Panc1 (cell line): ENCODE results near the gene RNPS1. TPM values are rescaled to one million over a fixed set of nuclear protein-coding genes. Genes with fewer than 3 reads are reported as not detected.

ENCODE experiments used
- ATAC-seq: fragments of 200-7000 bp; cut with Tn5 transposase; 2 replicates; pipeline ENCODE4 v1.9.1; 2020; ENCODE audit warnings: mild to moderate bottlenecking, moderate library complexity
- BruUV-seq: library from RNA; stranded (reverse); fragments of 400-500 nt; replicated peaks from 2 replicates; lab custom pipeline; 2021; lab: Mats Ljungman, UMichigan
- CTCF ChIA-PET: fragments of 300-600 bp; sonication (Branson Sonifier 250); formaldehyde crosslinking; loops from one replicate; lab custom pipeline; 2022; ENCODE audit warnings: antibody characterized with exemption; lab: Charles Lee
- POLR2A ChIA-PET: fragments of 300-600 bp; sonication (Branson Sonifier 250); formaldehyde crosslinking; loops from one replicate; lab custom pipeline; 2022; ENCODE audit warnings: antibody characterized with exemption; lab: Charles Lee
- DNase-seq: peaks from one replicate; pipeline ENCODE4 v3.0.0-alpha.2; 2010; ENCODE audit warnings: low read depth, low spot score
- H3K27ac ChIP-seq: 2 replicates; pipeline ENCODE4 v1.5.1; 2011; ENCODE audit warnings: mild to moderate bottlenecking, low read length, inconsistent platforms
- H3K27me3 ChIP-seq: fragments of 200-500 bp; sonication (Bioruptor generic); 2 replicates; pipeline ENCODE4 v1.6.0; 2014; ENCODE audit warnings: low read length, inconsistent platforms; ENCODE audit not compliant: control insufficient read depth, insufficient read depth
- H3K36me3 ChIP-seq: fragments of 200-500 bp; sonication (Bioruptor generic); 2 replicates; pipeline ENCODE4 v1.5.1; 2014; ENCODE audit warnings: inconsistent platforms, mild to moderate bottlenecking, low read length, moderate library complexity; ENCODE audit not compliant: control insufficient read depth, insufficient read depth
- H3K4me1 ChIP-seq: 2 replicates; pipeline ENCODE4 v1.5.1; 2011; ENCODE audit warnings: inconsistent platforms, mild to moderate bottlenecking, low read length, moderate library complexity; ENCODE audit not compliant: control insufficient read depth, insufficient read depth
- H3K4me3 ChIP-seq, 2 experiments: 2 replicates each; pipeline ENCODE4 v1.5.1; 2011 to 2012; ENCODE audit warnings: low read depth in 2 of 2, low read length in 2 of 2, mild to moderate bottlenecking in 2 of 2, inconsistent platforms in 1 of 2, moderate library complexity in 1 of 2
- H3K9me3 ChIP-seq: fragments of 200-500 bp; sonication (Bioruptor generic); 2 replicates; pipeline ENCODE4 v1.5.1; 2014; ENCODE audit warnings: low read depth, mild to moderate bottlenecking, inconsistent platforms, low read length, moderate library complexity; ENCODE audit not compliant: control insufficient read depth, insufficient read depth
- POLR2AphosphoS5 ChIP-seq: IDR thresholded peaks from 2 replicates; pipeline ENCODE4 v1.6.1; 2012; ENCODE audit warnings: mild to moderate bottlenecking, low read depth, low read length, moderate library complexity
- REST ChIP-seq, 2 experiments: IDR thresholded peaks; 2 replicates each; pipeline ENCODE4 v1.6.1; 2011 to 2012; ENCODE audit warnings: low read depth in 2 of 2, control low read depth in 1 of 2, low read length in 1 of 2, mild to moderate bottlenecking in 1 of 2, moderate library complexity in 1 of 2; ENCODE audit not compliant: insufficient read depth in 1 of 2
- SIN3A ChIP-seq: IDR thresholded peaks from 2 replicates; pipeline ENCODE4 v1.6.1; 2012; ENCODE audit warnings: low read depth, mild to moderate bottlenecking, low read length, moderate library complexity, borderline replicate concordance; ENCODE audit not compliant: insufficient read depth
- TCF7L2 ChIP-seq: IDR thresholded peaks from 2 replicates; pipeline ENCODE4 v1.6.1; 2011; ENCODE audit warnings: mild to moderate bottlenecking, low read depth, low read length, inconsistent platforms
- in situ Hi-C: cut with HindIII; loops from 2 replicates; pipeline ENCODE4 v1.10.0; 2016; ENCODE audit warnings: low sequenced_read_pairs, low pct_unique_long_range_greater_than_20kb
- intact Hi-C: fragments of 100-400 bp; cut with micrococcal nuclease; formaldehyde crosslinking; loops from one replicate; pipeline ENCODE4 v1.10.0; 2022; ENCODE audit not compliant: unreplicated experiment
- total RNA-seq: library from RNA; stranded (reverse); gene quantifications from one replicate; pipeline ENCODE4 v1.2.1, GENCODE V29; 2021; ENCODE audit not compliant: unreplicated experiment
- TF ChIP-seq, protein P1 (sequence below): fragments of 450-650 bp; IDR thresholded peaks from 2 replicates; pipeline ENCODE4 v1.5.1; 2017; ENCODE audit warnings: mild to moderate bottlenecking

Gene RNPS1
- total RNA-seq, 1 experiment from 2014 or later, result 249 TPM

DNA sequence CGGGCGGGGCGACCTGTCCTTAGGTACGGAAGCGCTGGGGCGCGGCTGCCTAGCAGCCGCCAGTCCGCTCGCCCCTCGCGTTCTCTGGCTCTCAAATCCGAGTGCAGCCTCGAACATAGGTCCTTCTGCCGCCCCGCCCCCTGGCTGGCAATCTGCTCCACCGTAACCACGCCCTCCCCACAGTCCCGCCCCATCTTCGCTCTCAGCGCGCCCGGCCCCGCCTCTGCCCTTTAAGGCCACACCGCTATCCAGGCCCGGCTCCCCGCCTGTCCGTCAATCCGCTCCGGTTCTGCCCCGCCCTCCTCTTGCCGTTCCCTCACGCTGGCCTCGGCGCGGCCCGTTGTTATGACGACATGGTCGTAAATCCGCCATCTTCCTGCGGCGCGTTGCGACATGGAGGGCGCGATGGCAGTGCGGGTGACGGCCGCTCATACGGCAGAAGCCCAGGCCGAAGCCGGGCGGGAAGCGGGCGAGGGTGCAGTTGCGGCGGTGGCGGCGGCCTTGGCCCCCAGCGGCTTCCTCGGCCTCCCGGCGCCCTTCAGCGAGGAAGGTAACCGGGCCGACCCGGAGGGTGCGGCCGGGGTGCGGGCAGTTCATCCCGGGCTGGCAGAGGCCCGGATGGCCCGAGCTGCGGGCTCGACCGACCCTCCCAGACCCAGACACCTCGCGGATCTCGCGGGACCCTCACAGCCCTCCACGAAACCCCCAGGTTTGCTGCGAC lies 44.5 kb downstream of the RNPS1 start, which contains the start of gene E4F1:
Gene E4F1, plus strand, starts transcription at position 371 of the 721 bp plus-strand sequence. Its CDS starts 23 bp downstream, at position 394.
- intact Hi-C loops (no loop called here), in situ Hi-C loops (no loop called here)
- peaks cover 3% of the 10 kb centered on the region; the same call in 1 of the 2 replicates for H3K36me3 ChIP-seq
- H3K4me3 ChIP-seq, result peak within 1 kb of the TSS; percentile 95 to 96
- H3K9me3 ChIP-seq, result no peaks in the 10 kb centered on the region
- H3K4me1 ChIP-seq, result peaks cover 16% of the 10 kb centered on the region
- DNase-seq, result peak; percentile 95
- no TSS peak for BruUV-seq
- peak; percentile 97 for ATAC-seq
- peak within 1 kb of the TSS; percentile 76 for H3K27ac ChIP-seq
- CTCF ChIA-PET, result no interaction called here
- TF ChIP-seq, protein P1, sequence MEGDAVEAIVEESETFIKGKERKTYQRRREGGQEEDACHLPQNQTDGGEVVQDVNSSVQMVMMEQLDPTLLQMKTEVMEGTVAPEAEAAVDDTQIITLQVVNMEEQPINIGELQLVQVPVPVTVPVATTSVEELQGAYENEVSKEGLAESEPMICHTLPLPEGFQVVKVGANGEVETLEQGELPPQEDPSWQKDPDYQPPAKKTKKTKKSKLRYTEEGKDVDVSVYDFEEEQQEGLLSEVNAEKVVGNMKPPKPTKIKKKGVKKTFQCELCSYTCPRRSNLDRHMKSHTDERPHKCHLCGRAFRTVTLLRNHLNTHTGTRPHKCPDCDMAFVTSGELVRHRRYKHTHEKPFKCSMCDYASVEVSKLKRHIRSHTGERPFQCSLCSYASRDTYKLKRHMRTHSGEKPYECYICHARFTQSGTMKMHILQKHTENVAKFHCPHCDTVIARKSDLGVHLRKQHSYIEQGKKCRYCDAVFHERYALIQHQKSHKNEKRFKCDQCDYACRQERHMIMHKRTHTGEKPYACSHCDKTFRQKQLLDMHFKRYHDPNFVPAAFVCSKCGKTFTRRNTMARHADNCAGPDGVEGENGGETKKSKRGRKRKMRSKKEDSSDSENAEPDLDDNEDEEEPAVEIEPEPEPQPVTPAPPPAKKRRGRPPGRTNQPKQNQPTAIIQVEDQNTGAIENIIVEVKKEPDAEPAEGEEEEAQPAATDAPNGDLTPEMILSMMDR, result no peak
- TF ChIP-seq TCF7L2 (0 out of 2 replicates have a peak, but pooled peaks have one; percentile 15), POLR2AphosphoS5 (peak; percentile 72), SIN3A (0 out of 2 replicates have a peak, but pooled peaks have one; percentile 55)
- no peaks in the 10 kb centered on the region for H3K27me3 ChIP-seq
- POLR2A ChIA-PET, result no interaction called here

GRCh38 chr16:2216330-2216729 lies 51.6 kb downstream of the RNPS1 start:
- intact Hi-C loops, result no loop called here
- Histone ChIP-seq H3K27me3 (no peaks in the 10 kb centered on the region), H3K4me3 (peak overlapping the region; percentile 6 to 94; a peak in 3 of 4 replicates), H3K9me3 (no peaks in the 10 kb centered on the region), H3K36me3 (peaks cover 3% of the 10 kb centered on the region; the same call in 1 of the 2 replicates), H3K27ac (peak overlapping the region; percentile 99), H3K4me1 (peaks cover 17% of the 10 kb centered on the region)
- BruUV-seq, result no TSS peak
- POLR2A ChIA-PET, result interaction anchor here (0.6 kb wide), 1 partner anchor 43 kb away, joined by 4 read pairs; no protein-coding TSS in a partner anchor
- CTCF ChIA-PET, result no interaction called here
- no peak for DNase-seq
- TF ChIP-seq TCF7L2, result no peak
- no peak for TF ChIP-seq REST (IDR thresholded peaks at IDR 0.05; ENCODE audit: insufficient read depth in 1 of 2, low read depth in 2 of 2, low read length in 1 of 2)
- no peak for TF ChIP-seq SIN3A
- TF ChIP-seq POLR2AphosphoS5, result no peak
- TF ChIP-seq, protein P1, result no peak
- in situ Hi-C loops, result no loop called here
- no peak for ATAC-seq
